C4-2B (cell line): ENCODE results near the gene KRTAP23-1.

Source experiments
- CTCF ChIP-seq: fragments of 450-650 bp; conservative IDR thresholded peaks from 2 replicates; pipeline ENCODE4 v1.5.1; 2017; ENCODE audit warnings: mild to moderate bottlenecking
- ZFX ChIP-seq: fragments of 450-650 bp; IDR thresholded peaks from 2 replicates; pipeline ENCODE4 v1.6.1; 2017

- no peak for TF ChIP-seq CTCF
- no peak for TF ChIP-seq ZFX
These were observed 23.8 kb upstream of the KRTAP23-1 start, which contains the start of gene KRTAP13-2 for GRCh38 chr21:30372139-30372770.
